Upper lobe of left lung (tissue), 6 donors: Measurements from ENCODE around the gene RHOF. TPM values are rescaled to one million over a fixed set of nuclear protein-coding genes. Genes with fewer than 3 reads are reported as not detected.

Experiments used
- ATAC-seq, 2 donors: fragments of 200-7000 bp; cut with Tn5 transposase; one replicate each; pipeline ENCODE4 v1.9.1; 2022; ENCODE audit warnings: mild to moderate bottlenecking in 2 of 2, moderate library complexity in 2 of 2; ENCODE audit not compliant: low FRiP score in 2 of 2
- DNase-seq, 2 donors: peaks; one replicate each; pipeline ENCODE4 v3.0.0-alpha.2; 2019 to 2020
- H3K27ac ChIP-seq, 4 donors: fragments of 200-600 bp; sonication (generic); one replicate each; pipeline ENCODE4 v1.5.1; 2016 to 2019
- H3K27me3 ChIP-seq, 4 donors: fragments of 200-600 bp; sonication (generic); one replicate each; pipeline ENCODE4 v1.5.1; 2017 to 2019
- H3K36me3 ChIP-seq, 4 donors: fragments of 200-600 bp; sonication (generic); one replicate each; pipeline ENCODE4 v1.5.1; 2016 to 2019
- H3K4me1 ChIP-seq, 4 donors: fragments of 200-600 bp; sonication (generic); one replicate each; pipeline ENCODE4 v1.5.1; 2018 to 2019
- H3K4me3 ChIP-seq, 4 donors: fragments of 200-600 bp; sonication (generic); one replicate each; pipeline ENCODE4 v1.5.1; 2017 to 2019; ENCODE audit warnings: mild to moderate bottlenecking in 2 of 4, moderate library complexity in 1 of 4
- H3K9me3 ChIP-seq, 4 donors: fragments of 200-600 bp; sonication (generic); one replicate each; pipeline ENCODE4 v1.5.1; 2018 to 2019
- CTCF ChIP-seq, 6 experiments: fragments of 450-650 bp in 4 of 6; fragments of 200-600 bp in 2 of 6; sonication (generic) in 2 of 6; IDR thresholded peaks; one replicate each; pipeline ENCODE4 v1.5.1; 2016 to 2019; ENCODE audit warnings: antibody characterized with exemption in 6 of 6
- EP300 ChIP-seq, 4 donors: sonication (generic); formaldehyde crosslinking; IDR thresholded peaks; one replicate each; pipeline ENCODE4 v1.5.1; 2017; ENCODE audit warnings: antibody characterized with exemption in 4 of 4, control low read depth in 2 of 4
- POLR2A ChIP-seq, 4 donors: fragments of 450-650 bp; IDR thresholded peaks; one replicate each; pipeline ENCODE4 v1.5.1; 2016 to 2017; ENCODE audit warnings: antibody characterized with exemption in 4 of 4, mild to moderate bottlenecking in 2 of 4
- POLR2AphosphoS5 ChIP-seq, 2 donors: sonication (generic); formaldehyde crosslinking; IDR thresholded peaks; one replicate each; pipeline ENCODE4 v1.5.1; 2017; ENCODE audit warnings: antibody characterized with exemption in 2 of 2
- WGBS, 2 donors: methylation state at CpG; one replicate each; pipeline ENCODE4 v1.1.5; 2017 to 2018; 5-methylcytosine and 5-hydroxymethylcytosine counted together
- total RNA-seq, 6 donors: library from RNA; depleted of rRNA in 4 of 6; stranded (reverse); fragments of >200 nt in 4 of 6; gene quantifications; one replicate each; pipeline versions ENCODE4 v1.1.0 to v1.2.1, GENCODE V29; 2016 to 2021
- donor health status: DM: no; HTN: no; CAD: no; lungs with moderate emphysema.
- donor health status: DM: no; HTN: yes; CAD: no; lungs with severe emphysema.

Gene RHOF
- total RNA-seq, 6 donors from 2014 or later = 33.5 to 145 (median 45.5) TPM

GRCh38 chr12:121837680-121838079 is 44.2 kb upstream of the RHOF start:
- WGBS, 2 donors = 73 to 76% methylated on average over 4 of the region's 4 CpGs
- Histone ChIP-seq H3K27me3 (no peaks in the 10 kb centered on the region), H3K9me3 (no peaks in the 10 kb centered on the region), H3K4me3 (no peak overlapping the region), H3K27ac (no peak overlapping the region), H3K4me1 (peaks cover 4 to 14% (median 11%) of the 10 kb centered on the region in 4 donors), H3K36me3 (peaks cover 0 to 3% (median under 1%) of the 10 kb centered on the region in 4 donors)
- no peak for ATAC-seq
- TF ChIP-seq CTCF (IDR thresholded peaks at IDR 0.05) = no peak
- no peak for DNase-seq

DNA sequence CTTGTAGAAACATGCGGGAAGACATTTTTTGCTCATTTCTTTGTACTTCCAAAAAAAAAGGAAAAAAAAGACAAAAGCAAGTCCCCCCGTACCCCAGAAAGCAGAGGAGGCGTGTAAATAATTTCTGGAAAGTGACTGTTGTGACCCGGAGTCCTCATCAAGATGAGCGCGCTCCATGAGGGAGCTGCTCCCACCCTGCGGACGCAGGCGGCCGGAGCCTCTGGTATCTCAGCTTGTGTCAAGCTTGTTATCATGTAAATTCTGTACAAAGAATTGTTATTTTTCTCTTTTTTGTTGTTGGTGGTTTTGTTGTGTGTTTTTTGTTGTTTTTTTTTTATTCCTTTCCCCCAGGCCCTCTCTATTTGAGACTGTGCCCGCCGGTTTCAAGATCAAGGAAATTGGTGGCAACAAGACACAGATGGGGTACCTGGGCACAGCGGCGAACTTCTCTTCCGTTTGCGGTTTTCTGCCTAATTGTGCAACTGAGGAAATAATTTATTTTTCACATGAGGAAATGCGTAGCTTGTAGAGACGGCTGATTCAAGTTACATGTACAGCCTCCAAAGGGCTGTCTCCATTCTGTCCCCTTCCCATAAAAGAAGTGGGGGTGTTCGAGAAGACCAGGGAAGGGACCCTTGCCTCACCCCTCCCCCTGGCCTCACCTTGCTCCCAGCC is 38.2 kb upstream of the RHOF start:
- Histone ChIP-seq H3K27ac (peak overlapping the region in 2 of 4 donors; percentile 28 to 29), H3K4me3 (no peak overlapping the region), H3K9me3 (no peaks in the 10 kb centered on the region), H3K4me1 (no peaks in the 10 kb centered on the region), H3K36me3 (peaks cover 22 to 63% (median 44%) of the 10 kb centered on the region in 4 donors), H3K27me3 (no peaks in the 10 kb centered on the region)
- 84 to 93% methylated on average over 19 of the region's 19 CpGs for whole genome bisulfite sequencing, 2 donors
- TF ChIP-seq POLR2AphosphoS5 (IDR thresholded peaks at IDR 0.05) (no peak), EP300 (IDR thresholded peaks at IDR 0.05) (no peak), CTCF (IDR thresholded peaks at IDR 0.05) (no peak), POLR2A (IDR thresholded peaks at IDR 0.05) (no peak)
- ATAC-seq (no peak), DNase-seq (peak in 1 of 2 donors; percentile 56)

DNA sequence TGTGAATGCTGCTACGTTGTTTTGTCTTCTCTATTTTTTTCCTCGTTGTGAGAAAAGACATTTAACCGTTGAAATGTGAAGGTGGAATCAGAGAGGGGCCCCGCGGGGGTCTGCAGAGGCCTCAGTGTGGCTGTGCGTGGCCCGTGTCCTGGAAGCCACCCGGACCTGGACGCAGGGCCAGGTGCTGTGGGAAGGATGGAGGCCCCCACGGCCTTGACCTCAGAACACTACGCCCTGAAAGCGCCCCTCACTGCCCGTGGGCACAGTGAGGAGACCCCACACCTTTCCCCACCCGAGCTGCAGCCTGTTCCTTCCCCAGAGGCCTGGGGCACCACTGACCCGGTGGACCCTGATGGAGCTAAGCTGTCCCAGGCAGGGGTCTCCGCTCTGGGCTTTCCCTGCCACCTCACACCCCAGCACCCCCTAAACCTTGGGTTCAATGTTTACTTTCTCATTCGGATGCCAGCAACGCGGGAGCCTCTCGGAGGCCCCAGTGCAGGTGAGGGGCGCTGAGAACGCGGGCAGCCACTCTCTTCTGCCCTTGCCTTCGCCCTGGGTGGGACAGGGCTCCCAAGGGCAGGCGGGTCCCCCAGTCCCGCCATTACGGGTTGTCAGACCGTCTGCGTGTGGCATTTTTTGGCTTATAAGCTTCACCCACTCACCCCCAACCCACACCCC is 37.2 kb upstream of the RHOF start:
- TF ChIP-seq POLR2AphosphoS5 (IDR thresholded peaks at IDR 0.05) = no peak
- TF ChIP-seq CTCF (IDR thresholded peaks at IDR 0.05) = no peak
- TF ChIP-seq EP300 (IDR thresholded peaks at IDR 0.05) = no peak
- TF ChIP-seq POLR2A (IDR thresholded peaks at IDR 0.05) = no peak
- Histone ChIP-seq H3K4me1 (no peaks in the 10 kb centered on the region), H3K27me3 (no peaks in the 10 kb centered on the region), H3K27ac (no peak overlapping the region), H3K36me3 (peaks cover 22 to 70% (median 47%) of the 10 kb centered on the region in 4 donors), H3K4me3 (no peak overlapping the region), H3K9me3 (no peaks in the 10 kb centered on the region)
- 89 to 94% methylated on average over 25 to 28 of the region's 29 CpGs for WGBS, 2 donors
- no peak for ATAC-seq
- DNase-seq = peak in 1 of 2 donors; percentile 59

GRCh38 chr12:121830134-121830533 is 36.6 kb upstream of the RHOF start:
- 91 to 94% methylated on average over 14 to 19 of the region's 23 CpGs for WGBS, 2 donors
- H3K9me3 ChIP-seq = no peaks in the 10 kb centered on the region
- no peak for TF ChIP-seq POLR2A (IDR thresholded peaks at IDR 0.05)
- TF ChIP-seq POLR2AphosphoS5 (IDR thresholded peaks at IDR 0.05) = no peak
- no peak for TF ChIP-seq EP300 (IDR thresholded peaks at IDR 0.05)
- TF ChIP-seq CTCF (IDR thresholded peaks at IDR 0.05) = no peak
- H3K27me3 ChIP-seq = no peaks in the 10 kb centered on the region
- H3K4me3 ChIP-seq = no peak overlapping the region
- peaks cover 22 to 73% (median 48%) of the 10 kb centered on the region in 4 donors for H3K36me3 ChIP-seq
- no peak overlapping the region for H3K27ac ChIP-seq
- no peaks in the 10 kb centered on the region for H3K4me1 ChIP-seq
- peak in 1 of 2 donors; percentile 24 for ATAC-seq
- DNase-seq = peak in 1 of 2 donors; percentile 72
